Spleen (tissue), 7 donors: Measurements from ENCODE around the gene SURF2.
A peak's percentile ranks its signal among the peaks of the same experiment; 100 is the strongest.

ENCODE experiments used
- CTCF ChIP-seq, 11 experiments: fragments of 200-600 bp in 7 of 11; fragments of 450-650 bp in 4 of 11; sonication (generic) in 4 of 11; IDR thresholded peaks in 8 of 11; conservative IDR thresholded peaks in 3 of 11; 1 replicate in 7 of 11; 2 replicates in 4 of 11; pipeline versions ENCODE4 v1.4.0 to v1.8.0; 2016 to 2021; ENCODE audit warnings: antibody characterized with exemption in 11 of 11, inconsistent platforms in 4 of 11, mild to moderate bottlenecking in 1 of 11
- POLR2AphosphoS5 ChIP-seq, 3 donors: sonication (generic); formaldehyde crosslinking; IDR thresholded peaks; one replicate each; pipeline ENCODE4 v1.5.1; 2017; ENCODE audit warnings: antibody characterized with exemption in 3 of 3
- donor health status: DM: no; HTN: no; CAD: no; lungs with moderate emphysema.
- donor health status: DM: no; HTN: no; CAD: no.
- donor health status: DM: no; HTN: no; CAD: no.

DNA sequence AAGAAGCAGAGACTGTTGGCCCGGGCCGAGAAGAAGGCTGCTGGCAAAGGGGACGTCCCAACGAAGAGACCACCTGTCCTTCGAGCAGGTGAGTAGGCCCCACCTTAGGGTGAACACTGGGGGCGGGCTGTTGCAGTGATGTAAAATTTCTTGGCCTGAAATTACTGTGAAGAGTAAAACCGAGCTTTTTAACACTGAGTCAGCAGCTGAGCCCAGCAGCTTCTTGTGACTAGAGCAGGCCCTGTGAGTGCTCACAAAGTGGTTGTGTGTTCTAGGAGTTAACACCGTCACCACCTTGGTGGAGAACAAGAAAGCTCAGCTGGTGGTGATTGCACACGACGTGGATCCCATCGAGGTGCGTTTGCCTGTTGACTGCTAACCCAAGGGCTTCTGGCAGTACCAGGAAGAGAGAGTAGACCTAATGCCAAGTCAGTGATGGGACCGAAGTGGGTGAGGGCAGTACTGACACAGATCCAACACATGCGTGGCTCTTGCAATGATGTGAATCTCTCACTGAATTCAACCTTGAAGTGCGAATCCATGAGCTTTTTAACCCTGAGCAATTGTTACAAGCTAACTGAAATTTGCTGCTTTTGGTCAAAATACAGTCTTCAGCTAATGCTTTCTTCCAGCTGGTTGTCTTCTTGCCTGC lies 6.3 kb upstream of the SURF2 start:
- TF ChIP-seq CTCF (IDR thresholded peaks at IDR 0.05 in 8 of 11, conservative IDR thresholded peaks at IDR 0.05 in 3 of 11) (no peak), POLR2AphosphoS5 (IDR thresholded peaks at IDR 0.05) (peak in 1 of 3 donors; percentile 7)
